ENCODE measurements around the gene MAP1S.

GRCh38 chr19:17737690-17738153 lies 18.4 kb downstream of the MAP1S start:
- TF ChIP-seq CTCF (IDR thresholded peaks at IDR 0.05) (no peak), GATA2 (CRISPR knock-in tag; IDR thresholded peaks at IDR 0.05) (no peak), TAF1 (IDR thresholded peaks at IDR 0.05; ENCODE audit: borderline replicate concordance, low read depth, low read length) (no peak), POLR2AphosphoS5 (IDR thresholded peaks at IDR 0.05; ENCODE audit: low read depth, low read length) (no peak), FOXM1 (IDR thresholded peaks at IDR 0.05; ENCODE audit: low read depth) (no peak), FOXJ3 (CRISPR knock-in tag; IDR thresholded peaks at IDR 0.05) (no peak), MAX (IDR thresholded peaks at IDR 0.05; ENCODE audit: low read depth) (no peak), RCOR1 (IDR thresholded peaks at IDR 0.05; ENCODE audit: low read length) (no peak), EP300 (IDR thresholded peaks at IDR 0.05; ENCODE audit: borderline replicate concordance in 1 of 2, low read depth in 1 of 2, low read length in 1 of 2) (no peak), REST (IDR thresholded peaks at IDR 0.05; ENCODE audit: low read depth, low read length) (no peak), RFX5 (IDR thresholded peaks at IDR 0.05; ENCODE audit: low read length) (no peak), EZH2phosphoT487 (IDR thresholded peaks at IDR 0.05; ENCODE audit: borderline replicate concordance, low read depth) (no peak), RAD21 (IDR thresholded peaks at IDR 0.05; ENCODE audit: low read length) (no peak), TCF12 (IDR thresholded peaks at IDR 0.05) (no peak)

All from SK-N-SH (cell line).